ENCODE measurements around the gene HPS1.

The HPS1 gene

DNA sequence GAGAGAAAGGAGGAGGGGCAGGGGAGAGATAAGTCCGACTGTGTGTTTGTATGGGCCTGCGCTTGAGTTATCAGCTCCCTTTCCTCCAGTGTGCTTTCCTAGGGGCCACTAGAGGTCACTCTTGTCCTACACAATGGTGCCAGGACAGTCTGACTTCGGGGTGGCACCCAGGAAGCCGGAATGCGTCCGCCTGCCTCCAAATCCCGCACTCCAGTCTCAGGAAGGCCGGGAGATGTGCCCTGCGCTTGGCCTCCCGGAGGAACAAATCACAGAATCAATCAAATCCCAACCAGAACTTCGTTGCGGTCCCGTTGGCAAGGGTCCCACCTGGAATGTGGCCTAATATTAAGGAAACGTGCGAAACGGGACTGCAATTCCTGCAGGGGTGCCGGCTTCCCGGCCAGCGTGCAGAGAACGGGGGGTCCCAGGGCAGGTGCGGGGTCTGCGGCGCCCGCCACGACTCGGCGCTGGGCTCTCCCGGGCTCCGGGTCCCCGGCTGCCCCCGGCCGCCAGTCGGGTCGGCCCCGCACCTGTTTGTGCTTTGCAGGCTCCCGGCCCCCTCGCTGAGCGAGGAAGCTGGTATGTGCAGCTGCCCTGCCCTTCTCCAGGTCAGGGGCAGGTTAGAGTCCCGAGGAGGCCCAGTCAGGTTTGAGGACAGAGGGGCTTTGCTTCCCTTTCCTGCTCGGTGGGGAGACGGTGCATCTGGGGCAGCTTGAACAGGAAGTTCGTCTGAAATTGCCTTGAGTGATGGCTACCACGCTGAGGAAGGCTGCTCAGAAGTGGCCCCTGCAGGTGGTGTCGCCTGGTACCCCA is 21.0 kb upstream of the HPS1 start (continued):
- TF ChIP-seq, protein P1, sequence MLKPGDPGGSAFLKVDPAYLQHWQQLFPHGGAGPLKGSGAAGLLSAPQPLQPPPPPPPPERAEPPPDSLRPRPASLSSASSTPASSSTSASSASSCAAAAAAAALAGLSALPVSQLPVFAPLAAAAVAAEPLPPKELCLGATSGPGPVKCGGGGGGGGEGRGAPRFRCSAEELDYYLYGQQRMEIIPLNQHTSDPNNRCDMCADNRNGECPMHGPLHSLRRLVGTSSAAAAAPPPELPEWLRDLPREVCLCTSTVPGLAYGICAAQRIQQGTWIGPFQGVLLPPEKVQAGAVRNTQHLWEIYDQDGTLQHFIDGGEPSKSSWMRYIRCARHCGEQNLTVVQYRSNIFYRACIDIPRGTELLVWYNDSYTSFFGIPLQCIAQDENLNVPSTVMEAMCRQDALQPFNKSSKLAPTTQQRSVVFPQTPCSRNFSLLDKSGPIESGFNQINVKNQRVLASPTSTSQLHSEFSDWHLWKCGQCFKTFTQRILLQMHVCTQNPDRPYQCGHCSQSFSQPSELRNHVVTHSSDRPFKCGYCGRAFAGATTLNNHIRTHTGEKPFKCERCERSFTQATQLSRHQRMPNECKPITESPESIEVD (tag by site-specific recombination; IDR thresholded peaks at IDR 0.05), result no peak
- no peak for TF ChIP-seq ZNF394 (tag by site-specific recombination; IDR thresholded peaks at IDR 0.05; ENCODE audit: borderline replicate concordance)
- no peak for TF ChIP-seq ZNF777 (tag by site-specific recombination; IDR thresholded peaks at IDR 0.05; ENCODE audit: borderline replicate concordance)
- TF ChIP-seq REST (tag by site-specific recombination; IDR thresholded peaks at IDR 0.05), result no peak
- no peak for TF ChIP-seq ZNF350 (tag by site-specific recombination; IDR thresholded peaks at IDR 0.05)
- TF ChIP-seq, protein P2, sequence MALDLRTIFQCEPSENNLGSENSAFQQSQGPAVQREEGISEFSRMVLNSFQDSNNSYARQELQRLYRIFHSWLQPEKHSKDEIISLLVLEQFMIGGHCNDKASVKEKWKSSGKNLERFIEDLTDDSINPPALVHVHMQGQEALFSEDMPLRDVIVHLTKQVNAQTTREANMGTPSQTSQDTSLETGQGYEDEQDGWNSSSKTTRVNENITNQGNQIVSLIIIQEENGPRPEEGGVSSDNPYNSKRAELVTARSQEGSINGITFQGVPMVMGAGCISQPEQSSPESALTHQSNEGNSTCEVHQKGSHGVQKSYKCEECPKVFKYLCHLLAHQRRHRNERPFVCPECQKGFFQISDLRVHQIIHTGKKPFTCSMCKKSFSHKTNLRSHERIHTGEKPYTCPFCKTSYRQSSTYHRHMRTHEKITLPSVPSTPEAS (tag by site-specific recombination; IDR thresholded peaks at IDR 0.05), result no peak
- no peak for TF ChIP-seq ZNF701 (tag by site-specific recombination; IDR thresholded peaks at IDR 0.05)
- 0 out of 2 replicates have a peak, but pooled peaks have one; percentile 34 for TF ChIP-seq ZBTB17 (tag by site-specific recombination; IDR thresholded peaks at IDR 0.05)
- no peak for TF ChIP-seq ZNF24 (tag by site-specific recombination; IDR thresholded peaks at IDR 0.05)
- TF ChIP-seq ZNF837 (tag by site-specific recombination; IDR thresholded peaks at IDR 0.05), result no peak
- TF ChIP-seq KLF8 (tag by site-specific recombination; IDR thresholded peaks at IDR 0.05), result no peak
- no peak for TF ChIP-seq RBAK (tag by site-specific recombination; IDR thresholded peaks at IDR 0.05)
- TF ChIP-seq ZNF423 (tag by site-specific recombination; IDR thresholded peaks at IDR 0.05), result peak; percentile 89
- no peak for TF ChIP-seq ZNF548 (tag by site-specific recombination; IDR thresholded peaks at IDR 0.05)
- peak; percentile 91 for TF ChIP-seq CTCF (tag by site-specific recombination; IDR thresholded peaks at IDR 0.05)
- peak; percentile 13; the same call in 1 of the 2 replicates for TF ChIP-seq PATZ1 (tag by site-specific recombination; IDR thresholded peaks at IDR 0.05)
- TF ChIP-seq ZNF529 (tag by site-specific recombination; IDR thresholded peaks at IDR 0.05; ENCODE audit: insufficient replicate concordance), result no peak
- no peak for TF ChIP-seq ZNF501 (tag by site-specific recombination; IDR thresholded peaks at IDR 0.05)
- no peak for TF ChIP-seq ZSCAN5A (tag by site-specific recombination; IDR thresholded peaks at IDR 0.05)
- no peak for TF ChIP-seq ZBTB48 (tag by site-specific recombination; IDR thresholded peaks at IDR 0.05)
- no peak for TF ChIP-seq ZNF140 (tag by site-specific recombination; IDR thresholded peaks at IDR 0.05)
- no peak for TF ChIP-seq GLIS2 (tag by site-specific recombination; IDR thresholded peaks at IDR 0.05)
- TF ChIP-seq ZNF558 (tag by site-specific recombination; IDR thresholded peaks at IDR 0.05), result no peak
- no peak for TF ChIP-seq KLF10 (tag by site-specific recombination; IDR thresholded peaks at IDR 0.05)
- peak; percentile 53; the same call in 1 of the 2 replicates for TF ChIP-seq IKZF3 (tag by site-specific recombination; IDR thresholded peaks at IDR 0.05)
- TF ChIP-seq ZNF792 (tag by site-specific recombination; IDR thresholded peaks at IDR 0.05), result no peak
- no peak for TF ChIP-seq ATF2 (tag by site-specific recombination; IDR thresholded peaks at IDR 0.05; ENCODE audit: low read depth)

Measured in HEK293 (cell line).